DND-41 (cell line): Measurements from ENCODE around the gene PITHD1.

Experiments used
- EZH2 ChIP-seq: IDR thresholded peaks from 3 replicates; pipeline ENCODE4 v1.6.1; 2012; ENCODE audit warnings: borderline replicate concordance, low read depth, mild to moderate bottlenecking, moderate library complexity, low read length, inconsistent platforms; ENCODE audit not compliant: severe bottlenecking
- TF ChIP-seq, protein P1 (sequence below): IDR thresholded peaks from 2 replicates; pipeline ENCODE4 v1.5.1; 2012; ENCODE audit warnings: borderline replicate concordance, low read length, moderate library complexity, mild to moderate bottlenecking; ENCODE audit not compliant: poor library complexity, severe bottlenecking; ENCODE audit errors: extremely low read depth

DNA sequence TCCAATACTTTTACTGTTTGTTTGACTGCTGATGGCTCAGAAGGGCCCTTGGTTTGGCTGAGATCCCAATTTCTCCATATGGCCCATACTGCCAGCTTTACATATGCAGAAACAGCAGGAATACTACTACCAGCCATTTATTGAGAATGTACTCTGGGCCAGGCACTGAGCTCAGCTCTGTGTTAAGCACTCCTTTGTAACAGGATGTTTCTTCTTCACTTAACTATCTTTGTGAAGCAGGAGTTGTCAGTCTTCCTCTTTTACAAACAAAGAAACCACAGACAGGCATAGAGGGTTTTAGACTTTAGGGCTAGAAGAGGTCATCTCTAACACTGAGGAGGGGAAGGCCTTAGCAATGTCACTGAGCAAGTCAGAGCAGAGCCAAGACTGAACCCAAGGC lies 38.7 kb downstream of the PITHD1 start:
- no peak for TF ChIP-seq EZH2
- TF ChIP-seq, protein P1, sequence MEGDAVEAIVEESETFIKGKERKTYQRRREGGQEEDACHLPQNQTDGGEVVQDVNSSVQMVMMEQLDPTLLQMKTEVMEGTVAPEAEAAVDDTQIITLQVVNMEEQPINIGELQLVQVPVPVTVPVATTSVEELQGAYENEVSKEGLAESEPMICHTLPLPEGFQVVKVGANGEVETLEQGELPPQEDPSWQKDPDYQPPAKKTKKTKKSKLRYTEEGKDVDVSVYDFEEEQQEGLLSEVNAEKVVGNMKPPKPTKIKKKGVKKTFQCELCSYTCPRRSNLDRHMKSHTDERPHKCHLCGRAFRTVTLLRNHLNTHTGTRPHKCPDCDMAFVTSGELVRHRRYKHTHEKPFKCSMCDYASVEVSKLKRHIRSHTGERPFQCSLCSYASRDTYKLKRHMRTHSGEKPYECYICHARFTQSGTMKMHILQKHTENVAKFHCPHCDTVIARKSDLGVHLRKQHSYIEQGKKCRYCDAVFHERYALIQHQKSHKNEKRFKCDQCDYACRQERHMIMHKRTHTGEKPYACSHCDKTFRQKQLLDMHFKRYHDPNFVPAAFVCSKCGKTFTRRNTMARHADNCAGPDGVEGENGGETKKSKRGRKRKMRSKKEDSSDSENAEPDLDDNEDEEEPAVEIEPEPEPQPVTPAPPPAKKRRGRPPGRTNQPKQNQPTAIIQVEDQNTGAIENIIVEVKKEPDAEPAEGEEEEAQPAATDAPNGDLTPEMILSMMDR = no peak
